GM15510 (cell line): Measurements from ENCODE around the gene KRTAP1-1.
"Not testable (repeated sequence)": the region's sequence is repeated elsewhere in the genome, so short reads cannot be mapped to it uniquely, and the experiment has no call there.

ENCODE experiments used
- POLR2A ChIP-seq: IDR thresholded peaks from 3 replicates; pipeline ENCODE4 v1.6.1; 2011; ENCODE audit warnings: borderline replicate concordance; ENCODE audit not compliant: insufficient read length; ENCODE audit errors: extremely low read depth

The KRTAP1-1 gene, protein sequence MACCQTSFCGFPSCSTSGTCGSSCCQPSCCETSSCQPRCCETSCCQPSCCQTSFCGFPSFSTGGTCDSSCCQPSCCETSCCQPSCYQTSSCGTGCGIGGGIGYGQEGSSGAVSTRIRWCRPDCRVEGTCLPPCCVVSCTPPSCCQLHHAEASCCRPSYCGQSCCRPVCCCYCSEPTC

GRCh38 chr17:41040783-41041571, at the start of gene KRTAP1-1:
Gene KRTAP1-1, minus strand, starts transcription at chr17:41041450. Its CDS starts 53 bp downstream, at chr17:41041397.
- TF ChIP-seq POLR2A, result not testable (repeated sequence)

DNA sequence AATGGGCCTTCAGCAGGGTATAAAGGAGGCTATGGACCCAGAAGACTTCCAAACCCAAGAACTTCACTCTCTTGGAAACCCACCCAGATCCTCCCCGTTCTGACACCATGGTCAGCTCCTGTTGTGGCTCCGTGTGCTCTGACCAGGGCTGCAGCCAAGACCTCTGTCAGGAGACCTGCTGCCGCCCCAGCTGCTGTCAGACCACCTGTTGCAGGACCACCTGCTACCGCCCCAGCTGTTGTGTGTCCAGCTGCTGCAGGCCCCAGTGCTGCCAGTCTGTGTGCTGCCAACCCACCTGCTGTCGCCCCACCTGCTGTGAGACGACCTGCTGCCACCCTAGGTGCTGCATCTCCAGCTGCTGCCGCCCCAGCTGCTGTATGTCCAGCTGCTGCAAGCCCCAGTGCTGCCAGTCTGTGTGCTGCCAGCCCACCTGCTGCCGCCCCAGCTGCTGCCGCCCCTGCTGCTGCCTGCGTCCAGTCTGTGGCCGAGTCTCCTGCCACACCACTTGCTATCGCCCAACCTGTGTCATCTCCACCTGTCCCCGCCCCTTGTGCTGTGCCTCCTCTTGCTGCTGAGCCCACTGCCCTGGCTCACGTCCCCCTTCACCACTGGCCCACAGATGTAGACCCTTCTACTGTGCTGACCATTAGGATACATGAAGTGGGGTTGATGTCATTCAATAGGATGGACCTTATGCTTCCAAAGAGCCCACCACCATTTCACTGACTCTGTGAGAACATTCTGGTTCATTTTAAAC, 43.0 kb upstream of the KRTAP1-1 start, which contains the start of gene KRTAP4-7:
TSS of gene KRTAP4-7 (plus strand) at position 51 of the 757 bp plus-strand sequence. CDS start at position 108, 57 bp downstream.
- not testable (repeated sequence) for TF ChIP-seq POLR2A

- no peak for TF ChIP-seq POLR2A
These were observed 41.4 kb upstream of the KRTAP1-1 start for GRCh38 chr17:41082626-41083025.

GRCh38 chr17:41076788-41077187, 35.5 kb upstream of the KRTAP1-1 start:
- no peak for TF ChIP-seq POLR2A

GRCh38 chr17:41073676-41074075, 32.4 kb upstream of the KRTAP1-1 start:
- no peak for TF ChIP-seq POLR2A

DNA sequence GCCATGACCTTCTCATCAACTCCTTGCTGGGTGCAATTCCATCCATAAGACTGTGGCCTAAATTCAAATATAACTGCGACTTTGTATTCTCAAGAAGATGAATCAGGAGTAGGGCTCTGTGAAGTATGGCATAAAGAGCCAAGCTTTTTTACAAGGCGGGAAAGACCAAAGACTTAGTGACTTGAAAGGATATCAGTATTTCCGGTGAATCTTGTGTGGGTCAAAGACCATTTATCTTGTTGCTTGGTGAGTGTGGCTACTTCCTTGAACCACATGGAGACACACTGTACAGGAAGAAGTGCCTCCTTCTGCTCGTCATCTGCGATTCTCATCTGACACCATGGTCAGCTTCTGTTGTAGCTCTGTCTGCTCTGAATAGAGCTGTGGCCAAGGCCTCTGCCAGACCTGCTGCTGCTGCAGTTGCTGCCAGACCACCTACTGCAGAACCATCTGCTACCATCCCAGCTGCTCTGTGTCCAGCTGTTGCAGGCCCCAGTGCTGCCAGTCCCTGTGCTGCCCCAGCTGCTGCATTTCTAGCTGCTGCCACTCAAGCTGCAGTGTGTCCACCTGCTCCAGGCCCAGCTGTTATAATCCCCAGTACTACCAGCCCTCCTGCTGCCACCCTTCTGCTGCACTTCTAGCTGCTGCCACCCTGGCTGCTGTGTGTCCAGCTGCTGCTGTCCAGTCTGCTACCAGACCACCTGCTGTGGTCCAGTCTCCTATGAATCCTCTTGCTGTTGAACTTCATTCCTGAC, 30.5 kb upstream of the KRTAP1-1 start:
- TF ChIP-seq POLR2A, result no peak

DNA sequence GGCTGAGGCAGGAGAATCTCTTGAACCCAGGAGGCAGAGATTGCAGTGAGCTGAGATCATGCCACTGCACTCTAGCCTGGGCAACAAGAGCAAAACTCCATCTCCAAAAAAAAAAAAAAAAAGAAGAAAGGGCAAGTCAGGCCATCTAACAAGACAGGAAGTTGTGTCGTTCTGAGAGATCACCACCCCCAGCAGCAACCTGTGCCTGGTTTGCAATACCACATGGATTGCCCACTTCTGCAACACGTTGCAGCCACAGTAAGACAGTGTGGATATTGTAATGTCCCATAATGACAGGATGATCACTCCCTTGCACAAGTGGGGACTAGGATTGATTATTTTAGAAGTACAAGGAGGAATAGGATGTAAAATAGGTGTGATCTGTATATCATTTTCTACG, 27.8 kb upstream of the KRTAP1-1 start:
- TF ChIP-seq POLR2A, result no peak

- no peak for TF ChIP-seq POLR2A
These were observed 26.0 kb upstream of the KRTAP1-1 start for GRCh38 chr17:41067281-41067680.

GRCh38 chr17:41065829-41066624, 24.8 kb upstream of the KRTAP1-1 start, which contains the start of gene KRTAP2-4:
Gene KRTAP2-4, minus strand, starts transcription at chr17:41065879. Its CDS starts 34 bp downstream, at chr17:41065845.
- TF ChIP-seq POLR2A, result no peak

- TF ChIP-seq POLR2A, result no peak
These were observed 23.1 kb upstream of the KRTAP1-1 start for GRCh38 chr17:41064301-41064700.

DNA sequence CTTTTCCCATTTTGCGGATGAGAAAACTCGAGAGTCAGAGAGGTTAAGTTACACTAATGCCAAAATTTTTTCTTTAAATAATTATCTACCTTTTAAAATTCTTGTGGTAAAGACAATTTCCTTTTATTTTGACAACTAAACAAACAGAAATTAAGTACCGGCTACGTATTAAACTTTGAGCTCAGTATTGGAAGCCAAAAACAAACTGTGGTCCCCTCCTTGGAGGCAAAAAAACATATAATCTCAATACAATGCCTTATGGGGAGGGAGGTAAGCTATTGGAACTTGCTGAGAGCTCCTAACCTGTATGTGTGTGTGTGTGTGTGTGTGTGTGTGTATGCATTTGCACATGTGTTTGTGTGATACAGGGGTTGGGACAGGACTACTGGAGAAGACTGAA, 22.2 kb upstream of the KRTAP1-1 start:
- no peak for TF ChIP-seq POLR2A

DNA sequence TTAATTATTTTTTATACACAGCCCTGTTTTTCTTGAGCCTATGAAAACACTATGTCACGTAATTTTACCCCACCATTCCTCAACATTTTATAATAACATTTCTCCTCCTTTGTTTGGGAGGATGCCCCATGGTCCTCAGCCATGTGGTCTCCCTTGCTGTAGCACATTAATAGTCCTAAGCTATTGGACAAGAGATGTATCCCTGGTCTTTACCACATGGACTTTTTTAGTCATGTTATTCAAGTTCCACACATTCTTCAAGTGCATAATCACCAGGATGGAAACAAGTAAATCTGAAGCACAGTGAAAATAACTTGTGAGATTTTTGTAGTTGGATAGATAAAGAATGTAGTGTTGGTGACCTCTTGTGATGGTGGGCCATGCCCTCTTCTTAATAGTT, 20.7 kb upstream of the KRTAP1-1 start:
- no peak for TF ChIP-seq POLR2A

DNA sequence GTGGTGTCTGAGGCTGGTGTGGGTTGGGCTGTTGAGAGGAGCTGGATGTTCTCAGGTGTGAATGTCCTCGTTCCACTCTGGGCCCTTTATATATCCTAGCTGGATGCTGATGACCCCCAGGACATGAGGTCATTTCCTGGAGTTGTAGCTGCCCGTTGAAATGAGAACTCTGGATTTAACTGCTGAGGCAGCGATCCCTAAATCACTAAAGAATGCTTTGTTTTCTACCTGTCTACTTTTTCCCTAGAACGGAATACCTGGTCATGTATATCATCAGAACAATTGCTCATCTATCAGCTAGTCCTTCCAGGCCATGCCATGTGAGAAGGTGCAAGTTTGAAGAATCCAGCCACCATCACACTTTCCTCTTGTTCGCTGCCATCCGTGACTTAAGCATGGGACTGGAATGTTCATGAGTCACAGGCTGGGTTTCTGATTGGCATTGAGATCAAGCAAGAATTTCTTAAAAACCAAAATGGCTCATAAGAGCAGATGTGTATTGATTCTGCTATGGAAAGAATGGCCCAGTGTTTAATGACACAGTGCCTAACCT, 18.9 kb upstream of the KRTAP1-1 start, which contains the start of gene KRTAP2-3:
TSS of gene KRTAP2-3 (minus strand) at position 63 of the 553 bp plus-strand sequence. CDS start 64 bp downstream, outside the sequence.
- TF ChIP-seq POLR2A, result no peak

DNA sequence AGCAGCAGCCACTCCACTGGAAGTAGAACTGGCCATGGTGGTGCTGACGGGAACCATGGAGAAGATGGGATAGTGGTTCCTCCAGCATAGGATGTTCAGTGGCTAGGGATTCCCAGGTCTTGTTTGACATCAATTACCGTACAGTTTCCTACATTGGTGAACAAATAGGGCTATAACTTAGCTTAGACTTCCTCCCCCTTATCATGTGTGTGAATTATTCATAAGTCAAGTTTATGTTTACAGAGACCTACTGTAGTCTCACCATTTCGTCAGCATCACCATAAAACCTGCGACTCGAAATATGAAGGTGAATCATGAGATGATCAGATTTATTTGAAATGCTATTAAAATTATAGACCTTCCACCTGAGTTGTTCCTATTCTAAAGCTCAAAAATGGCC, 17.5 kb upstream of the KRTAP1-1 start:
- no peak for TF ChIP-seq POLR2A

GRCh38 chr17:41057547-41057946, 16.3 kb upstream of the KRTAP1-1 start:
- TF ChIP-seq POLR2A, result no peak
